Kidney (tissue), 14 donors: ENCODE measurements around the gene FAM200C. TPM values are rescaled to one million over a fixed set of nuclear protein-coding genes. Genes with fewer than 3 reads are reported as not detected.

Experiments used
- DNase-seq, 5 donors: peaks; one replicate each; pipeline ENCODE4 v3.0.0-alpha.2; 2013 to 2020
- FAIRE-seq: peaks from 2 replicates; lab custom pipeline; 2012; peaks lifted over from hg19 to GRCh38; lab: Jason Lieb, UNC
- H3K27ac ChIP-seq, 2 donors: one replicate each; pipeline ENCODE4 v1.7.0; 2013; ENCODE audit warnings: low read depth in 2 of 2, low read length in 2 of 2, inconsistent platforms in 1 of 2
- H3K27me3 ChIP-seq: one replicate; pipeline ENCODE4 v1.7.1; 2013; ENCODE audit warnings: low read length, inconsistent platforms; ENCODE audit not compliant: control insufficient read depth, insufficient read depth
- H3K36me3 ChIP-seq, 3 donors: one replicate each; pipeline versions ENCODE4 v1.7.0 to v1.7.1; 2013; ENCODE audit warnings: low read length in 3 of 3, control low read depth in 1 of 3, inconsistent platforms in 1 of 3; ENCODE audit not compliant: insufficient read depth in 3 of 3, control insufficient read depth in 2 of 3
- H3K4me1 ChIP-seq, 3 donors: one replicate each; pipeline versions ENCODE4 v1.7.0 to v1.7.1; 2013; ENCODE audit warnings: low read length in 3 of 3, inconsistent platforms in 1 of 3, low read depth in 1 of 3; ENCODE audit not compliant: control insufficient read depth in 2 of 3, insufficient read depth in 2 of 3
- H3K4me3 ChIP-seq, 3 donors: one replicate each; pipeline versions ENCODE4 v1.7.0 to v1.8.1; 2013; ENCODE audit warnings: low read length in 3 of 3, control low read depth in 1 of 3, inconsistent platforms in 1 of 3
- H3K9ac ChIP-seq, 3 donors: one replicate each; pipeline versions ENCODE4 v1.7.0 to v1.7.1; 2013; ENCODE audit warnings: low read length in 3 of 3, control low read depth in 1 of 3, inconsistent platforms in 1 of 3
- H3K9me3 ChIP-seq, 3 donors: one replicate each; pipeline versions ENCODE4 v1.7.0 to v1.7.1; 2013; ENCODE audit warnings: low read length in 3 of 3, control low read depth in 1 of 3, inconsistent platforms in 1 of 3; ENCODE audit not compliant: control insufficient read depth in 2 of 3, insufficient read depth in 1 of 3
- intact Hi-C: fragments of 100-400 bp; cut with DNase I; formaldehyde crosslinking; loops from one replicate; pipeline ENCODE4 v1.11.1; 2022
- polyA plus RNA-seq: library from polyadenylated mRNA; stranded (reverse); fragments of 350-450 nt; fragmentation: Illumina TruSeq; extraction: RNeasy Lipid Tissue Mini Kit (QIAGEN cat#74804); gene quantifications from one replicate; pipeline ENCODE4 v1.2.3, GENCODE V29; 2014; ENCODE audit warnings: low read depth, low replicate concordance; ENCODE audit not compliant: insufficient read depth
- total RNA-seq: library from RNA; stranded (reverse); fragmentation: NEBNext Ultra II Directional; extraction: Animal tissue kit (Norgen Biotek cat#: 25700); gene quantifications from one replicate; pipeline ENCODE4 v1.2.1, GENCODE V29; 2021
- TF ChIP-seq, protein P1 (sequence below): IDR thresholded peaks from 3 replicates; pipeline ENCODE4 v1.5.1; 2012; ENCODE audit warnings: mild to moderate bottlenecking, moderate library complexity, borderline replicate concordance; ENCODE audit not compliant: insufficient read depth; ENCODE audit errors: extremely low read depth
- donor health status: control.
- donor health status: control.
- donor health status: control.
- donor health status: control.
- donor health status: control.
- donor health status: DM: yes; HTN: yes; CAD: no.
- donor health status: Normal renal cell carcinoma (clear cell type).

The FAM200C gene
- total and polyA plus RNA-seq, 2 donors from 2014 or later, result 4.8 to 5.3 TPM

DNA sequence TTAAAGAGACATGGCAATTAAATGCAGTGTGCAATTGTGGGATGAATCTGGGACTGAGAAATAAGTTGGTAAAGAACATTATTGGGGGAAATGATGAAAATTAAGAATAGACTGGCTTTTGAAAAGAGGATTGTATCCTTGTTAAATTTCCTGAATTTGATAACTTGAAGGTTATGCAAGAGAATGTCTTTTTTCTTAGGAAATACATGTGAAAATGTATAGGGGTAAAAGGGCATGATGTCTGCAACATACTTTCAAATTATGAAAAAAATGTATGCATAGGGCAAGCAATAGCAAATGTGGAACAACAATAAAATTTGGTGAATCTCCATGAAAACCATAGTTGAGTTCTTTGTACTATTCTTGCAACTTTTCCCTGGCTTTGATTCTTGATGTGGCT is 45.9 kb upstream of the FAM200C start:
- DNase-seq, result no peak
- Histone ChIP-seq H3K4me3 (no peak overlapping the region), H3K9ac (no peak overlapping the region), H3K36me3 (no peaks in the 10 kb centered on the region), H3K9me3 (no peaks in the 10 kb centered on the region), H3K27ac (no peak overlapping the region), H3K4me1 (no peaks in the 10 kb centered on the region), H3K27me3 (no peaks in the 10 kb centered on the region)
- TF ChIP-seq, protein P1, sequence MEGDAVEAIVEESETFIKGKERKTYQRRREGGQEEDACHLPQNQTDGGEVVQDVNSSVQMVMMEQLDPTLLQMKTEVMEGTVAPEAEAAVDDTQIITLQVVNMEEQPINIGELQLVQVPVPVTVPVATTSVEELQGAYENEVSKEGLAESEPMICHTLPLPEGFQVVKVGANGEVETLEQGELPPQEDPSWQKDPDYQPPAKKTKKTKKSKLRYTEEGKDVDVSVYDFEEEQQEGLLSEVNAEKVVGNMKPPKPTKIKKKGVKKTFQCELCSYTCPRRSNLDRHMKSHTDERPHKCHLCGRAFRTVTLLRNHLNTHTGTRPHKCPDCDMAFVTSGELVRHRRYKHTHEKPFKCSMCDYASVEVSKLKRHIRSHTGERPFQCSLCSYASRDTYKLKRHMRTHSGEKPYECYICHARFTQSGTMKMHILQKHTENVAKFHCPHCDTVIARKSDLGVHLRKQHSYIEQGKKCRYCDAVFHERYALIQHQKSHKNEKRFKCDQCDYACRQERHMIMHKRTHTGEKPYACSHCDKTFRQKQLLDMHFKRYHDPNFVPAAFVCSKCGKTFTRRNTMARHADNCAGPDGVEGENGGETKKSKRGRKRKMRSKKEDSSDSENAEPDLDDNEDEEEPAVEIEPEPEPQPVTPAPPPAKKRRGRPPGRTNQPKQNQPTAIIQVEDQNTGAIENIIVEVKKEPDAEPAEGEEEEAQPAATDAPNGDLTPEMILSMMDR, result no peak
- no peak for FAIRE-seq
- intact Hi-C loops, result loop anchor here (10.0 kb wide), 1 partner anchor 59 kb away; no protein-coding TSS in a partner anchor

DNA sequence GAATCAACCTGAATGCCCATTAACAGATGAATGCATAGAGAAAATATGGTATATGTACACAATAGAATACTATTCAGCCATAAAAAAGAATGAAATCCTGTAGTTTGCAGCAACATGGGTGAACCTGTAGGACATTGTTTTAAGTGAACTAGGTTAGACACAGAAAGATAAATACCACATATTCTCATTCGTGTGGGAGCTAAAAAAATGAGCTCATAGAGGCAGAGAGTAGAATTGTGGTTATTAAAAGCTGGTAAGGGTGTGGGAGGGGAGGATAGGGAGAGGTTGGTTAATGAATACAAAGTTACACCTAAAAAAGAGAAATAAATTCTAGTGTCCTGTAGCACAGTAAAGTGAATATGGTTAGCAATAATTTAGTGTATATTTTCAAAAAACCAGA is 45.3 kb upstream of the FAM200C start:
- no peak overlapping the region for H3K9ac ChIP-seq
- no peak overlapping the region for H3K4me3 ChIP-seq
- no peaks in the 10 kb centered on the region for H3K36me3 ChIP-seq
- H3K27ac ChIP-seq, result no peak overlapping the region
- intact Hi-C loops, result loop anchor here (10.0 kb wide), 1 partner anchor 60 kb away; no protein-coding TSS in a partner anchor
- H3K27me3 ChIP-seq, result no peaks in the 10 kb centered on the region
- DNase-seq, result no peak
- TF ChIP-seq, protein P1, result no peak
- no peak for FAIRE-seq
- no peaks in the 10 kb centered on the region for H3K4me1 ChIP-seq
- H3K9me3 ChIP-seq, result no peaks in the 10 kb centered on the region

DNA sequence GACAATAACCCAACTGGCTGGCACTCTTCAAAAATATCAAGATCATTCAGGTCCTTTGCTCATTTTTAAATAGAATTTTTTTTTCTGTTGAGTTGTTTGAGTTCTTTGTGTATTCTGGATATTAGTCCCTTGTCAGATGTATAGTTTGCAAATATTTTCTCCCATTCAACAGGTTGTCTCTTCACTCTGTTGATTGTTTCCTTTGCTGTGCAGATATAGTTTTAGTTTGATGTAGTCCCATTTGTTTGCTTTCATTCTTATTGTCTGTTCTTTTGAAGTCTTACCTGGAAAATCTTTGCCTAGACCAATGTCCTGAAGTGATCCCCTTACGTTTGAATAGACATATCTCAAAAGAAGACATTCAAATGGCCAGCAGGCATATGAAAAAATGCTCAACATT is 44.6 kb upstream of the FAM200C start:
- TF ChIP-seq, protein P1, result no peak
- H3K36me3 ChIP-seq, result no peaks in the 10 kb centered on the region
- H3K4me1 ChIP-seq, result no peaks in the 10 kb centered on the region
- H3K27me3 ChIP-seq, result no peaks in the 10 kb centered on the region
- intact Hi-C loops, result loop anchor here (10.0 kb wide), 1 partner anchor 60 kb away; no protein-coding TSS in a partner anchor
- H3K9me3 ChIP-seq, result no peaks in the 10 kb centered on the region
- no peak overlapping the region for H3K9ac ChIP-seq
- H3K27ac ChIP-seq, result no peak overlapping the region
- no peak overlapping the region for H3K4me3 ChIP-seq
- no peak for DNase-seq
- FAIRE-seq, result no peak
